Stimulated activated CD4-positive, alpha-beta T cell treated with anti-CD3 and anti-CD28 coated beads, Interleukin-4, amount 100 ng/mL, for 4 hours (primary cell): Measurements from ENCODE around the gene F2R.

Experiments
- DNase-seq, 2 experiments: peaks; one replicate each; pipeline ENCODE4 v3.0.0-alpha.2; 2020

Gene F2R

GRCh38 chr5:76690704-76691466 is 25.0 kb upstream of the F2R start:
- DNase-seq, result no peak

GRCh38 chr5:76691467-76692273 is 24.3 kb upstream of the F2R start:
- DNase-seq, result no peak

- DNase-seq, result no peak
Measured at GRCh38 chr5:76692274-76692540, 23.7 kb upstream of the F2R start.

- DNase-seq, result no peak
Measured at GRCh38 chr5:76692651-76693050, 23.3 kb upstream of the F2R start.

- DNase-seq, result no peak
Measured at GRCh38 chr5:76693141-76693540, 22.8 kb upstream of the F2R start.

- no peak for DNase-seq
Measured at GRCh38 chr5:76694317-76694716, 21.6 kb upstream of the F2R start.

GRCh38 chr5:76695346-76695745 is 20.6 kb upstream of the F2R start:
- no peak for DNase-seq

GRCh38 chr5:76696251-76696650 is 19.7 kb upstream of the F2R start:
- no peak for DNase-seq

- DNase-seq, result no peak
Measured at GRCh38 chr5:76697670-76698069, 18.3 kb upstream of the F2R start.

GRCh38 chr5:76700571-76700970 is 15.4 kb upstream of the F2R start:
- no peak for DNase-seq

GRCh38 chr5:76701298-76701697 is 14.6 kb upstream of the F2R start:
- DNase-seq, result no peak

- no peak for DNase-seq
Measured at GRCh38 chr5:76703707-76704106, 12.2 kb upstream of the F2R start.

- DNase-seq, result no peak
Measured at GRCh38 chr5:76704131-76704663, 11.7 kb upstream of the F2R start.

GRCh38 chr5:76705574-76705973 is 10.4 kb upstream of the F2R start:
- no peak for DNase-seq

GRCh38 chr5:76709762-76710161 is 6.2 kb upstream of the F2R start:
- DNase-seq, result no peak

GRCh38 chr5:76710991-76711390 is 4.9 kb upstream of the F2R start:
- no peak for DNase-seq

- no peak for DNase-seq
Measured at GRCh38 chr5:76714751-76715485, 1.0 kb upstream of the F2R start.

- no peak for DNase-seq
Measured at GRCh38 chr5:76715486-76715735, 515 bp upstream of the F2R start.

GRCh38 chr5:76716456-76717157 is 681 bp downstream of the F2R start:
- no peak for DNase-seq

- no peak for DNase-seq
Measured at GRCh38 chr5:76717222-76718083, 1.5 kb downstream of the F2R start.

GRCh38 chr5:76718381-76718832 is 2.5 kb downstream of the F2R start:
- DNase-seq, result no peak

GRCh38 chr5:76718880-76719279 is 3.0 kb downstream of the F2R start:
- no peak for DNase-seq
